ENCODE measurements around the gene LAMA2. TPM values are rescaled to one million over a fixed set of nuclear protein-coding genes. Genes with fewer than 3 reads are reported as not detected.

Gene LAMA2
- total and polyA plus RNA-seq, 2 of the 8 experiments (the other 6 are each of a cell fraction or from before 2014, with no cell fraction given): 1.3 to 3.8 TPM

GRCh38 chr6:128892079-128892478 is 9.1 kb downstream of the LAMA2 start:
- Histone ChIP-seq H3K14ac (ENCODE audit: insufficient read length) (no peak overlapping the region), H2BK120ac (replicated peaks; ENCODE audit: low read depth, low read length) (no peak overlapping the region), H2BK20ac (ENCODE audit: low read length) (no peak overlapping the region), H3K4ac (replicated peaks; ENCODE audit: insufficient read length, low read depth, low read length) (no peak overlapping the region), H4K5ac (ENCODE audit: insufficient read length, low read depth, low read length) (no peak overlapping the region), H3K4me1 (replicated peaks in 1 of 4; ENCODE audit: control insufficient read depth in 3 of 4, insufficient read depth in 4 of 4, low read length in 3 of 4) (no peaks in the 10 kb centered on the region), H3K18ac (ENCODE audit: extremely low read depth, low read length) (no peak overlapping the region), H2AK5ac (ENCODE audit: low read depth, low read length) (no peak overlapping the region), H3K36me3 (ENCODE audit: control insufficient read depth in 2 of 4, insufficient read depth in 4 of 4, low read length in 3 of 4) (no peaks in the 10 kb centered on the region), H3K56ac (replicated peaks; ENCODE audit: insufficient read length, low read depth, low read length) (no peak overlapping the region), H3K79me1 (ENCODE audit: low read depth, low read length) (no peaks in the 10 kb centered on the region), H3K23ac (ENCODE audit: insufficient read length) (no peak overlapping the region), H2BK5ac (ENCODE audit: low read depth, low read length) (no peak overlapping the region), H3K27me3 (replicated peaks in 1 of 4; ENCODE audit: control insufficient read depth in 3 of 4, extremely low read depth in 1 of 4, insufficient read depth in 3 of 4, low read length in 3 of 4) (no peaks in the 10 kb centered on the region), H3K79me2 (ENCODE audit: control insufficient read depth in 1 of 2, insufficient read depth in 2 of 2, low read length in 2 of 2) (no peaks in the 10 kb centered on the region), H2BK12ac (ENCODE audit: low read depth, low read length) (no peak overlapping the region), H3K23me2 (ENCODE audit: low read depth, low read length) (no peaks in the 10 kb centered on the region), H2AFZ (ENCODE audit: low read length) (no peak overlapping the region), H3K4me2 (ENCODE audit: insufficient read depth in 1 of 2, low read depth in 2 of 2, low read length in 2 of 2) (no peak overlapping the region), H4K91ac (replicated peaks; ENCODE audit: insufficient read length, low read length) (no peak overlapping the region), H4K8ac (ENCODE audit: extremely low read depth, insufficient read depth, low read length) (no peak overlapping the region), H3K9me3 (ENCODE audit: insufficient read depth in 2 of 2, low read depth in 1 of 2, low read length in 1 of 2) (no peaks in the 10 kb centered on the region), H2BK15ac (ENCODE audit: low read length) (no peak overlapping the region), H4K20me1 (replicated peaks in 1 of 2; ENCODE audit: control insufficient read depth in 1 of 2, insufficient read depth in 2 of 2, low read length in 2 of 2) (no peaks in the 10 kb centered on the region), H3K4me3 (ENCODE audit: extremely low read depth in 1 of 4, insufficient read depth in 2 of 4, low read depth in 3 of 4, low read length in 4 of 4) (no peak overlapping the region), H3K27ac (ENCODE audit: low read depth, low read length) (no peak overlapping the region), H3K9ac (replicated peaks in 1 of 4; ENCODE audit: extremely low read depth in 1 of 4, low read depth in 3 of 4, low read length in 3 of 4) (no peak overlapping the region)
- ChIA-PET POLR2A (ENCODE audit: partially characterized antibody) (no interaction called here), CTCF (ENCODE audit: partially characterized antibody) (no interaction called here)
- DNase-seq (ENCODE audit: low read depth in 1 of 2, low spot score in 2 of 2): no peak
- FAIRE-seq: no peak
- TF ChIP-seq ZNF274 (IDR thresholded peaks at IDR 0.05; ENCODE audit: borderline replicate concordance, extremely low read depth, low read length) (no peak), ATF3 (IDR thresholded peaks at IDR 0.05; ENCODE audit: insufficient read depth, low read depth, low read length) (no peak)
- WGBS, 2 experiments (ENCODE audit: extremely low coverage in 1 of 2, insufficient coverage in 1 of 2, insufficient read length in 1 of 2, insufficient replicate concordance in 2 of 2, low coverage in 1 of 2, low lambda C conversion rate in 2 of 2, missing lambda C conversion rate in 1 of 2): 65% methylated on average over 2 of the region's 2 CpGs; no CpG with 5 or more reads in 1 of the 2 experiments
